A549 (cell line): ENCODE data around the gene APOBEC3G.

Source experiments
- BHLHE40 ChIP-seq: IDR thresholded peaks from 2 replicates; pipeline ENCODE4 v1.6.1; 2012; ENCODE audit warnings: low read depth, low read length, inconsistent platforms
- CEBPB ChIP-seq, 2 experiments: fragments of >200 bp in 1 of 2; sonication (Bioruptor Twin) in 1 of 2; formaldehyde crosslinking in 1 of 2; IDR thresholded peaks; 2 replicates each; pipeline ENCODE4 v1.6.1; 2012 to 2016
- CTCF ChIP-seq: fragments of >200 bp; sonication (Bioruptor Twin); formaldehyde crosslinking; IDR thresholded peaks from 3 replicates; pipeline ENCODE4 v1.5.1; 2016
- EP300 ChIP-seq, 2 experiments: fragments of >200 bp; sonication (Bioruptor Twin); formaldehyde crosslinking; IDR thresholded peaks; 2 replicates in 1 of 2; 3 replicates in 1 of 2; pipeline ENCODE4 v1.6.1; 2016 to 2017
- ESRRA ChIP-seq: fragments of 150-350 bp; IDR thresholded peaks from 2 replicates; pipeline ENCODE4 v1.6.1; 2014; ENCODE audit warnings: mild to moderate bottlenecking, low read length, borderline replicate concordance
- HDAC2 ChIP-seq: fragments of 200-600 bp; sonication (generic); IDR thresholded peaks from 2 replicates; pipeline ENCODE4 v1.6.1; 2016
- POLR2A ChIP-seq: IDR thresholded peaks from 2 replicates; pipeline ENCODE4 v1.6.1; 2012; ENCODE audit warnings: mild to moderate bottlenecking, low read length
- RARB ChIP-seq: fragments of 250-450 bp; sonication (Bioruptor Pico); IDR thresholded peaks from 2 replicates; pipeline ENCODE4 v1.8.0; 2021; ENCODE audit warnings: mild to moderate bottlenecking, moderate library complexity
- RCOR1 ChIP-seq: fragments of 150-350 bp; IDR thresholded peaks from 2 replicates; pipeline ENCODE4 v1.6.1; 2014; ENCODE audit warnings: antibody characterized with exemption, low read length, low read depth
- SMC3 ChIP-seq: fragments of >200 bp; sonication (Bioruptor Twin); formaldehyde crosslinking; IDR thresholded peaks from 3 replicates; pipeline ENCODE4 v1.6.1; 2018; ENCODE audit warnings: inconsistent platforms
- ZC3H11A ChIP-seq: fragments of 450-650 bp; IDR thresholded peaks from 2 replicates; pipeline ENCODE4 v1.6.1; 2014; ENCODE audit warnings: antibody characterized with exemption, mild to moderate bottlenecking

DNA sequence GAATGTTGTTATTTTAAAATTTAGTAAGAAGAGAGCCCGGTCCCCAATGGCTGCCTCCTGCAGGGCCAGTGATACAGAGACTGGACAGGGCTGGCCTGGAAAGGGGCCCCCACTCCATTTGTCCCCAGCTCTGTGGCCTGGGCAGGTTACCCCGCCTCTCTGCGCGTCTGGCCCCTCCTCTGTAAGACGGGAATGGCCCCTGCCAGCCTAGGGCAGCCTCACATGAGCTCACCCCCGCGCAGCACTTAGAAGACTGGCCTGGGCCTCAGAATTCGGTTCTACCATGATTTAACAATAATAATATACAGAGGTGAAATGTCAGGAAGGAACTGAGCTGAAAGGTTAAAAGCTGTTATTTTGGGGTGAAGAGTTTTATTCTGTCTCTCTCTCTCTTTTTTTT is 1.3 kb downstream of the APOBEC3G start:
- TF ChIP-seq HDAC2: no peak
- no peak for TF ChIP-seq CTCF
- TF ChIP-seq EP300 (IDR thresholded peaks at IDR 0.05): no peak
- TF ChIP-seq RARB (CRISPR knock-in tag): no peak
- no peak for TF ChIP-seq CEBPB (IDR thresholded peaks at IDR 0.05)
- TF ChIP-seq ZC3H11A: no peak
- TF ChIP-seq SMC3: no peak
- TF ChIP-seq BHLHE40: no peak
- TF ChIP-seq RCOR1: no peak
- TF ChIP-seq POLR2A: no peak
- no peak for TF ChIP-seq ESRRA
